ENCODE data around the gene PTPN14. TPM values are rescaled to one million over a fixed set of nuclear protein-coding genes. Genes with fewer than 3 reads are reported as not detected.
A peak's percentile ranks its signal among the peaks of the same experiment; 100 is the strongest.

PTPN14 gene
- total and polyA plus RNA-seq, 2 of the 8 experiments (the other 6 are each of a cell fraction or from before 2014, with no cell fraction given), result 14.4 to 93.6 TPM

DNA sequence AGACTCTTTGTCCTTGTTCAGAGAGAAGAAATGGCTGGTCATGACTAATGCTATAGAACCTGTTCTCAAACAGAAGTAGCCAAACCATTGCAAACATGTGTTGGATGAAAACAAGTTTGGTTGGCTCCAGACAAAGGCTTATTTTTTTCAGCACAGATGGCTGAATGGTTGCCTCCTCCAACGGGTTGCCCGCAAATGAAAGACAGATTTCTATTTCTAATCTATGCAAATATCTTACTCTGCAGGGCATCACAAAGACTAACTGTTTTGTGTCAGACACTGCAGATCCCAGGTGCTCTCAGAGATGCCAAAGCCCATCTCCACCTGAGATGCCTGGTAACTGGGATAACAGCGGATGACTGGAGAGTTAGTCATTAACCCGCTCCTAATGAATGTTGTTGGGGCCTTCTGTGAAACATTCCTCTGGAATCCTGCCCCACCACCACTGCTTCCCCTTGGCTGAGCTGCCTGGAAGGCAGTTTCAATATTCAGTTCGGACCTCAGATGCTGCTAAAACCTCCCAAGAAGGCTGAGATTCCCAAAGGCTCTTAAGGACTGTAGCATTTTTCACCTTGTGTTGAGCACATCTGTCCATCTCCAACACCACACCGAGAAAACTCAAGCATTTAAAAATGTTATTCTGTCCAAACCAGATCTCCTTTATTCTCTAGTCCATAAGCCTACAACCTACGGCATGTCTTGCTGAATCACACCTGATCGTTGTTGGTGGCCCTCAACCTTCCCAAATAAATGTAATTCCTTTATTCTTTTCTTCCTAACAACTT is 104.4 kb downstream of the PTPN14 start:
- POLR2A ChIA-PET (ENCODE audit: partially characterized antibody), result interaction anchor here (0.6 to 6.2 kb wide), 4 partner anchors 11 to 106 kb away, joined by 3 to 30 read pairs (median 4); partner anchors contain the start of gene PTPN14
- TF ChIP-seq CHD1 (IDR thresholded peaks at IDR 0.05; ENCODE audit: low read depth, low read length), result no peak
- TF ChIP-seq, protein P1, sequence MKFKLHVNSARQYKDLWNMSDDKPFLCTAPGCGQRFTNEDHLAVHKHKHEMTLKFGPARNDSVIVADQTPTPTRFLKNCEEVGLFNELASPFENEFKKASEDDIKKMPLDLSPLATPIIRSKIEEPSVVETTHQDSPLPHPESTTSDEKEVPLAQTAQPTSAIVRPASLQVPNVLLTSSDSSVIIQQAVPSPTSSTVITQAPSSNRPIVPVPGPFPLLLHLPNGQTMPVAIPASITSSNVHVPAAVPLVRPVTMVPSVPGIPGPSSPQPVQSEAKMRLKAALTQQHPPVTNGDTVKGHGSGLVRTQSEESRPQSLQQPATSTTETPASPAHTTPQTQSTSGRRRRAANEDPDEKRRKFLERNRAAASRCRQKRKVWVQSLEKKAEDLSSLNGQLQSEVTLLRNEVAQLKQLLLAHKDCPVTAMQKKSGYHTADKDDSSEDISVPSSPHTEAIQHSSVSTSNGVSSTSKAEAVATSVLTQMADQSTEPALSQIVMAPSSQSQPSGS (IDR thresholded peaks at IDR 0.05; ENCODE audit: low read length), result peak; percentile 75; the same call in 1 of the 2 replicates
- TF ChIP-seq CTBP2 (IDR thresholded peaks at IDR 0.05; ENCODE audit: borderline replicate concordance, insufficient read depth, insufficient read length, low read length), result peak; percentile 40

More for the DNA sequence above, 104.4 kb downstream of the PTPN14 start:
- no peak overlapping the region for H4K8ac ChIP-seq (ENCODE audit: extremely low read depth, insufficient read depth, low read length)
- WGBS, 2 experiments (ENCODE audit: extremely low coverage in 1 of 2, insufficient coverage in 1 of 2, insufficient read length in 1 of 2, insufficient replicate concordance in 2 of 2, low coverage in 1 of 2, low lambda C conversion rate in 2 of 2, missing lambda C conversion rate in 1 of 2), result 10% methylated on average over 8 of the region's 8 CpGs; no CpG with 5 or more reads in 1 of the 2 experiments
- peak; percentile 62 to 82 for DNase-seq (ENCODE audit: low read depth in 1 of 2, low spot score in 2 of 2)
- H3K27ac ChIP-seq (ENCODE audit: low read depth, low read length), result peak overlapping the region; percentile 86
- peaks cover 0 to 2% (median 0%) of the 10 kb centered on the region in 4 experiments; a peak in 1 of 8 replicates for H3K36me3 ChIP-seq (ENCODE audit: control insufficient read depth in 2 of 4, insufficient read depth in 4 of 4, low read length in 3 of 4)
- H2BK20ac ChIP-seq (ENCODE audit: low read length), result peak overlapping the region; percentile 36; the same call in 1 of the 2 replicates
- peak overlapping the region in 1 of 4 experiments; percentile 29; a peak in 2 of 8 replicates for H3K4me3 ChIP-seq (ENCODE audit: extremely low read depth in 1 of 4, insufficient read depth in 2 of 4, low read depth in 3 of 4, low read length in 4 of 4)
- no peaks in the 10 kb centered on the region for H3K9me3 ChIP-seq (ENCODE audit: insufficient read depth in 2 of 2, low read depth in 1 of 2, low read length in 1 of 2)
- FAIRE-seq, result peak; percentile 97
- peak overlapping the region; percentile 89 for H2BK5ac ChIP-seq (ENCODE audit: low read depth, low read length)
- no peak overlapping the region for H2AFZ ChIP-seq (ENCODE audit: low read length)
- H4K91ac ChIP-seq (replicated peaks; ENCODE audit: insufficient read length, low read length), result peak overlapping the region; percentile 54
- peaks cover 1 to 25% (median 9%) of the 10 kb centered on the region in 4 experiments; a peak in 5 of 7 replicates for H3K4me1 ChIP-seq (replicated peaks in 1 of 4; ENCODE audit: control insufficient read depth in 3 of 4, insufficient read depth in 4 of 4, low read length in 3 of 4)
- no peak overlapping the region for H3K23ac ChIP-seq (ENCODE audit: insufficient read length)
- H3K9ac ChIP-seq (replicated peaks in 1 of 4; ENCODE audit: extremely low read depth in 1 of 4, low read depth in 3 of 4, low read length in 3 of 4), result peak overlapping the region in 3 of 4 experiments; percentile 8 to 70 (median 9); a peak in 4 of 7 replicates
- peaks cover 0 to 20% of the 10 kb centered on the region in 2 experiments; a peak in 1 of 4 replicates for H3K79me2 ChIP-seq (ENCODE audit: control insufficient read depth in 1 of 2, insufficient read depth in 2 of 2, low read length in 2 of 2)
- no peaks in the 10 kb centered on the region for H4K20me1 ChIP-seq (replicated peaks in 1 of 2; ENCODE audit: control insufficient read depth in 1 of 2, insufficient read depth in 2 of 2, low read length in 2 of 2)
- H3K23me2 ChIP-seq (ENCODE audit: low read depth, low read length), result no peaks in the 10 kb centered on the region
- peak overlapping the region; percentile 55 to 67 for H3K4me2 ChIP-seq (ENCODE audit: insufficient read depth in 1 of 2, low read depth in 2 of 2, low read length in 2 of 2)
- no peaks in the 10 kb centered on the region; the same call in 1 of the 2 replicates for H3K79me1 ChIP-seq (ENCODE audit: low read depth, low read length)
- H4K5ac ChIP-seq (ENCODE audit: insufficient read length, low read depth, low read length), result peak overlapping the region; percentile 44
- H3K56ac ChIP-seq (replicated peaks; ENCODE audit: insufficient read length, low read depth, low read length), result no peak overlapping the region
- CTCF ChIA-PET (ENCODE audit: partially characterized antibody), result interaction anchor here (0.9 to 1.0 kb wide), 2 partner anchors 21 to 114 kb away, joined by 3 to 4 read pairs; no protein-coding TSS in a partner anchor
- peak overlapping the region; percentile 41 for H2BK12ac ChIP-seq (ENCODE audit: low read depth, low read length)
- H3K27me3 ChIP-seq (replicated peaks in 1 of 4; ENCODE audit: control insufficient read depth in 3 of 4, extremely low read depth in 1 of 4, insufficient read depth in 3 of 4, low read length in 3 of 4), result no peaks in the 10 kb centered on the region
- no peak overlapping the region for H2BK15ac ChIP-seq (ENCODE audit: low read length)
- peak overlapping the region; percentile 79; the same call in 1 of the 2 replicates for H2AK5ac ChIP-seq (ENCODE audit: low read depth, low read length)
- H3K4ac ChIP-seq (replicated peaks; ENCODE audit: insufficient read length, low read depth, low read length), result peak overlapping the region; percentile 28
- peak overlapping the region; percentile 33 for H3K18ac ChIP-seq (ENCODE audit: extremely low read depth, low read length)
- peak overlapping the region; percentile 26 for H2BK120ac ChIP-seq (replicated peaks; ENCODE audit: low read depth, low read length)
- no peak overlapping the region for H3K14ac ChIP-seq (ENCODE audit: insufficient read length)
